Muscle of arm (tissue), 12 donors: Measurements from ENCODE around the gene COG3. TPM values are rescaled to one million over a fixed set of nuclear protein-coding genes. Genes with fewer than 3 reads are reported as not detected.

Experiments
- DNase-seq: peaks from one replicate; pipeline ENCODE4 v3.0.0-alpha.2; 2013
- polyA plus RNA-seq, 12 donors: library from polyadenylated mRNA; unstranded; fragments of 120-200 nt; gene quantifications; one replicate each; pipeline ENCODE4 v1.2.1, GENCODE V29; 2013; ENCODE audit not compliant: insufficient read length in 12 of 12

The COG3 gene
- polyA plus RNA-seq, 12 donors, result 18.2 to 37.6 (median 23.1) TPM; not detected in 1

GRCh38 chr13:45439781-45440462 lies 24.8 kb upstream of the COG3 start:
- no peak for DNase-seq

DNA sequence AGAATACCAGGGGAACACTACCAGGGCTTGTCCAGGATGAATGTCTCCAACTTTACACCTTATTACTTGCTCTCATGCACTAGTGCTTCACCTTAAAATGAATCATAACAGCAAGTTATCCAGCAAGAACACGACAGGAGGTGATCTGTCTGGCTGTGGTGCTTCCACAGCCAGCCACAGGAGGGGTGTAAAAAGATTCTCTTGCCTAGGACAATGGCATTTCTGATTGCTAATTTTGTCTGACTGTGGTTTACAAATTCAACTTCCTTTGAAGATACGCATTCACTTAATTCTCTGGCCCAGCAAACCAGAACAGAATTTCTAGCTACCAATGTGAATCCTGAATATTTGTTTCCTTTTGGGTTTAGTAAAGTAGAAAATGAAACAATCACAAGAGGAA lies 23.1 kb upstream of the COG3 start:
- DNase-seq, result no peak

DNA sequence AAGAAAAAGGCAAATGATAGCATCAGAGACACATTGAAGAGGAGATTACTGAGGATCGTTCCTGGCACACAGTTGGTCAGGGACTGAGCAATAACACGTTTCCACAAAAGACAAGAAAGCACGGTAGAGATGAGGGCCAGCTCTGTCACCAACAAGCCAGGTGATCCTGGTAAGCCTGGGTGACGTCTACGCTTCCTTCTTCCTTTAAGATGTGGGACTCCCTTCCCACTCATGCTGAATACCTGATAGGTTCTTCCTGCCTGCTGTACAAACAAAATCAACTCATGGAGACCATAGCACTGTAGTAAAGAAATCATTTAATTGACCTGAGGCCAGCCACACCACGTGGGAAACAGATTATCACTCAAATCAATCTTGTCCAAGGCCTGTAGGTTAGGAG lies 19.7 kb upstream of the COG3 start:
- no peak for DNase-seq

DNA sequence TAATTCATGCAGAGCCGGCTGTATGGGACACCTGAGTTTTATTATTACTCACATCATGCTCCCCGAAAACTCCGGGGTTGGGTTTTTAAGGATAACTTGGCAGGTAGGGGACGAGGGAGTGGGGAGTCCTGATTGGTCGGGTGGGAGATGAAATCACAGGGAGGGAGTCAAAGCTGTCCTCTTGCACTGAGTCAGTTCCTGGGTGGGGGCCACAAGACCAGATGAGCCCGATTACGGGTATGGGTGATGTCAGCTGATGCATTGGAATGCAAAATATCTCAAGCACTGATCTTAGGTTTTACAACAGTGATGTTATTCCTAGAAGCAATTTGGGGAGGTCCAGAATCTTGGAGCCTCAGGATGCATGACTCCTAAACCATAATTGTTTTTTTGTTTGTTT lies 18.6 kb upstream of the COG3 start:
- DNase-seq, result no peak

- DNase-seq, result no peak
Measured at GRCh38 chr13:45447050-45447661, 17.6 kb upstream of the COG3 start.

DNA sequence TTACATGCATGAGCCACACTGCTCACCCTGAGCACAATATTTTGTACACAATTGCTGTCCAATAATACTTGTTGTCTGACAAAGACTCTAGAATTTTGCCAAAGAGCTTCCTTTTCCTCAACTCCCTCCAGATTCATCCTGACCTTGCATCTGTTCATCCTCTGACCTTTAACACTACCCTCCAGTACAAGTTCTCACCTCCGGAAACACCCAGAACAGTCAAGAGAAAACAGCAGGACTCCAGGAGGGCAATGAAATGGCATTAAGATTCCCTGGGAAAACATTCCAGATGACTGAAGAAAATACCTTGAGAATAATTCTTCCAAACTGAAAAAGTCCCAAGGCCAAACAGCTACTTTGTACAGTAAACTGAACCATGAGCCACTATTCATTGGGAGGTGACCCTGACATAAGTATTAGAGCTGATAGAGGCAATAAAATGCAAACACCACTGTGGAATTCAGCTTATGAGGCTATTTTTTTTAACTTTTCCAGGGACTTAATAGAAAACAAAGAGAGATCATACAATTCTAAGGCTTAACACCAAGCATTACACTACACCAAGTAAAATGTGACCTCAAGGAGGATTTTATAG lies 15.7 kb upstream of the COG3 start:
- DNase-seq, result no peak

GRCh38 chr13:45451282-45451681 lies 13.5 kb upstream of the COG3 start:
- no peak for DNase-seq

DNA sequence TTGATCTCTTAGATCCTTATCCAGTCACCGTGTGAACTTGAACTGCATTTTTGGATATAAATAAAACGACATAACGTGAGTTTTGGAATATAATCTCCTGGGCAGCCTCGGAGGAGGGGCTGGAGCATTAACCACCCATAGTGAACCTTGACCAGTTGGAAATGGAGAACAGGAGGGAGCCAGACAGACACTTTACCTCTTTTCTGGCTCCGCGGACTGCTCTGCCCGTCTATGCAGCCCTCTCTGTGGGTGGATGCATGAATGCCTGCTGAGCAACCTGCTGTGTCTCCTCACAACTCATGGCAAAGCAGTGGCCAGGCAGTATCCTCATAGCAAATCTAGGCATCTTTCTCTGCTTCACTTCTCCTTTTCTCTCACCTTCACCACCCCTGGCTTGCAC lies 10.5 kb upstream of the COG3 start:
- DNase-seq, result no peak

DNA sequence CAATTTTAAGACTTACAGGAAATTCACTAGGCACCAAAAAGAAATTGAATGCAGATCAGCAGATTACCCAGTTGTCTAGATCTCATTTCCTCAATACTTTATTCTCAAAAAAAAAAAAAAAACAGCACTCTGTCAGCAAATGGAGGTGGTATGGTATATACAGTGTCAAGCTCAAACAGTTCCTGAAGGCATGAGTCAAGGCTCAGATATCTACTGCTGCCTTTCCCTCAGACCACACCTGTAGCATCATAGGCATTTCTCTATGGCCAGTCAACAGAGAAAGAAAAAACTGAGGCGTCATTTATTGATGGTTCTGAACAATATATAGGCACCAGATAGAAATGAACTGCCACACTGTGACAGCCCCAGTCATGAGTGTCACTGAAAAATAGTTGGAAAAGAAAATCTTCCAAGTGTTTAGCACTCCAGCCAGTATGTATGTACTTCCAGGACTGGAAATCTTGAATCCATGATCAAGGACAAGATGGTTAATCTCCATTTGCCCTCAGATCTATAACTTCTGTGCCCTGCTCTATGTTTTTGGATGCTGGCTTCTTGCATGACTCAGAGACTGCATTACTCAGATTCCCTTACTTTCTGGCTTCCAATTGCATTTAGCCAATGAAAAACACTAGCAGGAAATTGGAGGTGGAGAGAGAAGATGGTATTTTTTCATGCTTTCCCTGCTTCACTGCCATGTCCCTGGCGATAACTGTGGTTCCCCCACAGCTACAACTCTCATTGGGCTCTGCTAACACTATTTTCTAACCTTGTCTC lies 8.4 kb upstream of the COG3 start:
- no peak for DNase-seq

- DNase-seq, result no peak
Measured at GRCh38 chr13:45464141-45464686, 525 bp upstream of the COG3 start.

DNA sequence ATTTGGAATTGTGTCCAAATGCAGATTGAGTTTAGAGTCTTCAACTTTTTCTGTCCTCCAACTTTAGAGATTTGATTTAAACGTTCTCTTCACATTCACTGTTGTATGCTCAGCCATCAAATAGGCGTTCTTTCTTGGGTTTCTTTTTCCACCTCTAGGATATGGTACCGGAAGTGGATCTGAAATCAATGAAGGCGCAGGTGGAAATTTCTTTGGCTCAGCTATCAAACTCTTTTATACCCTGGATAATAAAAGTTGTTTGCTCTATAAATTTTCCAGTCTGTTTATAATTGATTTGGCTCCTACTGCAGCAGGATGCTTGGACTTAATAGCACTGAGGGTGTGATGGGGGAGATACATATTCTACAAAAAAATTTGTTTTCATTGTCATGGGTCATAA lies 1.6 kb downstream of the COG3 start:
- no peak for DNase-seq

GRCh38 chr13:45468635-45469034 lies 3.9 kb downstream of the COG3 start:
- DNase-seq, result no peak

GRCh38 chr13:45472171-45472705 lies 7.5 kb downstream of the COG3 start:
- no peak for DNase-seq

DNA sequence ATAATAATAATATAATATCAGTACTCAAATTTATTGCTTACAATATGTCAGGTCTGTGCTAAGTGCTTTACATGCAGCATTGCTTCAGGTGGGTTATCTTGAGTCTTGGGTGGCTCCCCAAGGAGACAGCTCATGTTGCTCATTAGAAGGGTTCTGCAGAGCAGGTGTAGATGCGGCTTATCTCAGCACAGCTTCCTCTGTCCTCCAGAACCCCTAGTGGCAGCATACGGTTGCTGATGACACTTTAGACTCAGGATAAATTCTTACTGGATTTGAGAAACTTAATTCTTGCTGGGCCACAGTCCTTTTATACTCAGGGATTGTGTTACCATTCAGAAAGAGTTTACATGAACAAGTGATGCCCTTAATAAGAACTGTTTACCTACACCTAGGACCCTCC lies 8.9 kb downstream of the COG3 start:
- DNase-seq, result no peak

GRCh38 chr13:45474584-45475454 lies 10.1 kb downstream of the COG3 start:
- no peak for DNase-seq

DNA sequence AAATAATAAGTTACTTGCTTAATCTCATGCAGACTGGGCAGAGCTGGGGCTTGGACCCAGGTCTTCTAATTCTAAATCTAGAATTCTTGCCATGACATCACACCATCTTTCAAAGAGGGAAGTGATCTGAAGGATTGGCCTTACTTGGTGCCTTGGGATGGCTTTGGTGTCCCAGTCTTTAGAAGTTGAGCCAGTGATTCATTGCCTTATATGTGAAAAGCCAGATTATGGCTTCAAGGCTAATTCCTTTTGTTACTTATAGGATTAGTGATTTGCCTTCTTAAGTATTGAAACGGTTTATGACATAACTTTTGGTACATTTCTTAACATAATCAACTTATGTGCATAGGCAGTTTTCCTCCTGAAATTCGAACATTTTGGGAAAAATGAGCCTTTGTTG lies 14.9 kb downstream of the COG3 start:
- DNase-seq, result no peak

- no peak for DNase-seq
Measured at GRCh38 chr13:45481688-45482087, 16.9 kb downstream of the COG3 start.

DNA sequence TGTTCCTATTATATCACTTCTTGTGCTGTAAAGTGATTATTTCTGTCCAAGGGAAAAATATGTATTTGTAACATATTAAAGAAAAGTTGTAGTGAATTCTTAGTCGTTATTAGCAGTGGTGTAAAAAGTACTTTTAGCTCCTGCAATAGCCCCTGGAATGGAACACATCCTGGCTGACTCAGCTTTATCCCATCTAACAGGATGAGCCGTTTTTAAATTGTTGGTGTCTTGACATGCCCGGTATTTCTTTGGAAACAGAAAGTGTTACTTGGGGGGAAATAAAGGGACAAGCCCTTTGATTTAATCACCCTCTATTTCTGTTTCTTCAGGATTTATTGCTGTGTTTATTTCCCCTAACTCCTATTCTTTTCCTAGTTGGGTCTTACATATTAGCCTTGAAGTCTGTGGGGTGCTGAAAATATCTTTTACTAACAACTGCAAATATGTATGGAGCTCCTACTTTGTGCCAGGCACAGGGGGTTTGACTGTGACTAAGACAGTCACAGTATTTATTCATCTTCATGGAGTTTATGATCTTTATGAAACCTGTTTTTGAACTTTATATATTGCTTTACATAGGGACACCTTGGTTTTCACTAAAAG lies 17.9 kb downstream of the COG3 start:
- DNase-seq, result no peak

GRCh38 chr13:45487604-45488003 lies 22.9 kb downstream of the COG3 start:
- DNase-seq, result no peak

- no peak for DNase-seq
Measured at GRCh38 chr13:45490068-45490467, 25.3 kb downstream of the COG3 start.

DNA sequence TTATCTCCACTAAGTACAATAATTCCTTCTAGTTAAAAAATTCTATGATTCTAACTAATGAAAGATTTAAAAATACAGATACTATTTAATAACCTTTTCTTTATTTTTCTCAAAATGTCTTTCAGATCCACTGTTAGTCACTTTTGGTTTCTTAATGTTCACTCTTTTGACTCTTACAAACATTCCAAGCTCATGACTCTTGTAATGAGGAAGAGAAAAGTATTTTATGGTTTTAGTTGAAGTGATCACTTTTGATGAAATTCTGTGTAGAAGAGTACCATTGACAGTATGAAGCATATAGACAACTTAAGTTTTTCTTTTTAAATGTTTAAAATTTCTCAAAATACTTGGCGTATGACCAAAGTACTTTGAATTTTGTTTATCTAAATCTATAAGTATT lies 27.8 kb downstream of the COG3 start:
- DNase-seq, result no peak
